ENCODE measurements around the gene AASS. TPM values are rescaled to one million over a fixed set of nuclear protein-coding genes. Genes with fewer than 3 reads are reported as not detected.

Gene AASS
- total and polyA plus RNA-seq, 2 experiments from 2014 or later: 368 to 789 TPM

DNA sequence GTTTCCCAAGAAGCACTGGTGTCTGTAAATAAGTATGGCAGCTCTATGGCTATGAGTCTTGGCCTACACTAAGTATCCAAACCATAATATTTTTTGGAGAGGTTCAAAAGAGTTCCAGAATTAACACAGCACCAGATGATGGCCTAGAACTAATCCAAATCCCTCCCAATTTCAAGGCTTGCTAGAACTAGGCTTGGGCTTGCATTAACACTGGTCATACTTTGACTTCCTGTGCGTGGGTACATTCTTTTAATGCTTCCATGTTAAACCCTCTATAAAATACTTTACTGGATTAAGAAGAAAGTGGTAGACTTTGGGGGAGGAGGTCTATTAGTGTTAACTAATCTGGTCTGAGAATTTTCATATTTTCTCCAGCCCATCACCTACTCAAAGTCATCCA is 3.1 kb downstream of the AASS start:
- DNase-seq (ENCODE audit: low spot score) (no peak), ATAC-seq (no peak)
- Histone ChIP-seq H3K36me3 (ENCODE audit: insufficient read depth) (peaks cover 14% of the 10 kb centered on the region), H3K4me2 (peak overlapping the region; percentile 91), H3K27ac (ENCODE audit: low read depth) (0 out of 2 replicates have a peak overlapping the region, but pooled peaks have one; percentile 8), H2AFZ (no peak overlapping the region), H3K4me1 (ENCODE audit: insufficient read depth) (peaks cover 55% of the 10 kb centered on the region), H3F3A (replicated peaks; ENCODE audit: low read depth) (no peaks in the 10 kb centered on the region), H3K9me2 (ENCODE audit: insufficient read depth) (no peaks in the 10 kb centered on the region), H4K20me1 (replicated peaks; ENCODE audit: insufficient read depth) (peaks cover 54% of the 10 kb centered on the region), H3K27me3 (ENCODE audit: insufficient read depth) (no peaks in the 10 kb centered on the region), H3K79me2 (replicated peaks; ENCODE audit: insufficient read depth) (peaks cover 97% of the 10 kb centered on the region), H3K4me3 (peak overlapping the region; percentile 87)
- TF ChIP-seq POLR2AphosphoS5 (IDR thresholded peaks at IDR 0.05; ENCODE audit: low read depth) (peak; percentile 43; the same call in 1 of the 2 replicates), ZNF331 (CRISPR knock-in tag; IDR thresholded peaks at IDR 0.05; ENCODE audit: low read depth) (no peak)
- Mint-ChIP-seq H3K27me3 (ENCODE audit: insufficient read depth, low read depth, poor library complexity) (peaks cover 15% of the 10 kb centered on the region), H3K9me3 (peaks cover 3% of the 10 kb centered on the region; the same call in 1 of the 3 replicates), H3K4me1 (peaks cover 44% of the 10 kb centered on the region), H3K27ac (peak overlapping the region; percentile 45; the same call in 1 of the 2 replicates), H3K4me3 (peak overlapping the region; percentile 96), H3K36me3 (ENCODE audit: low read depth) (peaks cover 71% of the 10 kb centered on the region)

- DNase-seq (ENCODE audit: low spot score): no peak
- H3K4me3 Mint-ChIP-seq: peak overlapping the region; percentile 66
- peak overlapping the region; percentile 4; the same call in 1 of the 2 replicates for H3K27ac Mint-ChIP-seq
- Histone ChIP-seq H3K27me3 (ENCODE audit: insufficient read depth) (no peaks in the 10 kb centered on the region), H4K20me1 (replicated peaks; ENCODE audit: insufficient read depth) (peaks cover 83% of the 10 kb centered on the region), H3K4me2 (peak overlapping the region; percentile 91), H3K79me2 (replicated peaks; ENCODE audit: insufficient read depth) (peaks cover 100% of the 10 kb centered on the region), H2AFZ (no peak overlapping the region), H3F3A (replicated peaks; ENCODE audit: low read depth) (no peaks in the 10 kb centered on the region), H3K27ac (ENCODE audit: low read depth) (peak overlapping the region; percentile 67), H3K4me1 (ENCODE audit: insufficient read depth) (peaks cover 51% of the 10 kb centered on the region), H3K9me2 (ENCODE audit: insufficient read depth) (no peaks in the 10 kb centered on the region), H3K4me3 (peak overlapping the region; percentile 87), H3K36me3 (ENCODE audit: insufficient read depth) (peaks cover 28% of the 10 kb centered on the region)
- H3K36me3 Mint-ChIP-seq (ENCODE audit: low read depth): peaks cover 87% of the 10 kb centered on the region
- no peaks in the 10 kb centered on the region for H3K9me3 Mint-ChIP-seq
- no peak for ATAC-seq
- peaks cover 8% of the 10 kb centered on the region for H3K27me3 Mint-ChIP-seq (ENCODE audit: insufficient read depth, low read depth, poor library complexity)
- H3K4me1 Mint-ChIP-seq: peaks cover 45% of the 10 kb centered on the region
- TF ChIP-seq POLR2AphosphoS5 (IDR thresholded peaks at IDR 0.05; ENCODE audit: low read depth): no peak
- no peak for TF ChIP-seq ZNF331 (CRISPR knock-in tag; IDR thresholded peaks at IDR 0.05; ENCODE audit: low read depth)
- TF ChIP-seq NANOG (IDR thresholded peaks at IDR 0.05; ENCODE audit: borderline replicate concordance): no peak
- no peak for TF ChIP-seq ZNF462 (CRISPR knock-in tag; IDR thresholded peaks at IDR 0.05)
- TF ChIP-seq, protein P1, sequence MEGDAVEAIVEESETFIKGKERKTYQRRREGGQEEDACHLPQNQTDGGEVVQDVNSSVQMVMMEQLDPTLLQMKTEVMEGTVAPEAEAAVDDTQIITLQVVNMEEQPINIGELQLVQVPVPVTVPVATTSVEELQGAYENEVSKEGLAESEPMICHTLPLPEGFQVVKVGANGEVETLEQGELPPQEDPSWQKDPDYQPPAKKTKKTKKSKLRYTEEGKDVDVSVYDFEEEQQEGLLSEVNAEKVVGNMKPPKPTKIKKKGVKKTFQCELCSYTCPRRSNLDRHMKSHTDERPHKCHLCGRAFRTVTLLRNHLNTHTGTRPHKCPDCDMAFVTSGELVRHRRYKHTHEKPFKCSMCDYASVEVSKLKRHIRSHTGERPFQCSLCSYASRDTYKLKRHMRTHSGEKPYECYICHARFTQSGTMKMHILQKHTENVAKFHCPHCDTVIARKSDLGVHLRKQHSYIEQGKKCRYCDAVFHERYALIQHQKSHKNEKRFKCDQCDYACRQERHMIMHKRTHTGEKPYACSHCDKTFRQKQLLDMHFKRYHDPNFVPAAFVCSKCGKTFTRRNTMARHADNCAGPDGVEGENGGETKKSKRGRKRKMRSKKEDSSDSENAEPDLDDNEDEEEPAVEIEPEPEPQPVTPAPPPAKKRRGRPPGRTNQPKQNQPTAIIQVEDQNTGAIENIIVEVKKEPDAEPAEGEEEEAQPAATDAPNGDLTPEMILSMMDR (conservative IDR thresholded peaks at IDR 0.05; ENCODE audit: low read depth in 2 of 2): no peak
- no peak for TF ChIP-seq EZH2phosphoT487 (IDR thresholded peaks at IDR 0.05; ENCODE audit: unreplicated experiment)
- no peak for TF ChIP-seq ZNF114 (CRISPR knock-in tag; IDR thresholded peaks at IDR 0.05)
- TF ChIP-seq ETS1 (IDR thresholded peaks at IDR 0.05): no peak
- no peak for TF ChIP-seq EZH2 (IDR thresholded peaks at IDR 0.05; ENCODE audit: low read depth, unreplicated experiment)
- no peak for TF ChIP-seq JUNB (IDR thresholded peaks at IDR 0.05; ENCODE audit: unreplicated experiment)
Measured at GRCh38 chr7:122137251-122138077, 6.6 kb downstream of the AASS start.

All from GM23338 (cell line).